ENCODE results near the gene PTPN2. TPM values are rescaled to one million over a fixed set of nuclear protein-coding genes. Genes with fewer than 3 reads are reported as not detected.

Gene PTPN2
- total RNA-seq, 1 experiment from 2014 or later: 58.1 TPM

GRCh38 chr18:12769644-12770440 is 114.2 kb downstream of the PTPN2 start:
- intact Hi-C loops (cut with micrococcal nuclease; ENCODE audit: unreplicated experiment): no loop called here
- H3K36me3 Mint-ChIP-seq (ENCODE audit: insufficient read depth, unreplicated experiment): no peaks in the 10 kb centered on the region
- no peak overlapping the region for H3K27ac Mint-ChIP-seq (ENCODE audit: unreplicated experiment)
- H3K4me3 Mint-ChIP-seq (ENCODE audit: low read depth, unreplicated experiment): no peak overlapping the region
- no peaks in the 10 kb centered on the region for H3K4me1 Mint-ChIP-seq (ENCODE audit: low read depth, unreplicated experiment)
- BruUV-seq (replicated peaks): no TSS peak
- H3K27me3 Mint-ChIP-seq (ENCODE audit: unreplicated experiment): no peaks in the 10 kb centered on the region
- CTCF ChIA-PET: no interaction called here
- no peak for DNase-seq
- no peak for TF ChIP-seq CTCF (IDR thresholded peaks at IDR 0.05; ENCODE audit: unreplicated experiment)
- no peaks in the 10 kb centered on the region for H3K9me3 Mint-ChIP-seq (ENCODE audit: low read depth, unreplicated experiment)

GRCh38 chr18:12769136-12769535 is 114.9 kb downstream of the PTPN2 start:
- TF ChIP-seq CTCF (IDR thresholded peaks at IDR 0.05; ENCODE audit: unreplicated experiment): no peak

GRCh38 chr18:12768625-12769024 is 115.4 kb downstream of the PTPN2 start:
- intact Hi-C loops (cut with micrococcal nuclease; ENCODE audit: unreplicated experiment): no loop called here
- no peak overlapping the region for H3K27ac Mint-ChIP-seq (ENCODE audit: unreplicated experiment)
- H3K4me1 Mint-ChIP-seq (ENCODE audit: low read depth, unreplicated experiment): no peaks in the 10 kb centered on the region
- BruUV-seq (replicated peaks): no TSS peak
- H3K36me3 Mint-ChIP-seq (ENCODE audit: insufficient read depth, unreplicated experiment): no peaks in the 10 kb centered on the region
- no peaks in the 10 kb centered on the region for H3K27me3 Mint-ChIP-seq (ENCODE audit: unreplicated experiment)
- H3K9me3 Mint-ChIP-seq (ENCODE audit: low read depth, unreplicated experiment): no peaks in the 10 kb centered on the region
- H3K4me3 Mint-ChIP-seq (ENCODE audit: low read depth, unreplicated experiment): no peak overlapping the region
- no peak for DNase-seq
- no peak for TF ChIP-seq CTCF (IDR thresholded peaks at IDR 0.05; ENCODE audit: unreplicated experiment)
- CTCF ChIA-PET: interaction anchor here (1.1 kb wide), 1 partner anchor 26 kb away, joined by 3 read pairs; no protein-coding TSS in a partner anchor

More at GRCh38 chr18:12769136-12769535, 114.9 kb downstream of the PTPN2 start:
- CTCF ChIA-PET: interaction anchor here (1.1 kb wide), 1 partner anchor 27 kb away, joined by 3 read pairs; no protein-coding TSS in a partner anchor
- Mint-ChIP-seq H3K4me1 (ENCODE audit: low read depth, unreplicated experiment) (no peaks in the 10 kb centered on the region), H3K36me3 (ENCODE audit: insufficient read depth, unreplicated experiment) (no peaks in the 10 kb centered on the region), H3K27me3 (ENCODE audit: unreplicated experiment) (no peaks in the 10 kb centered on the region), H3K9me3 (ENCODE audit: low read depth, unreplicated experiment) (no peaks in the 10 kb centered on the region), H3K27ac (ENCODE audit: unreplicated experiment) (no peak overlapping the region), H3K4me3 (ENCODE audit: low read depth, unreplicated experiment) (no peak overlapping the region)
- no peak for DNase-seq
- intact Hi-C loops (cut with micrococcal nuclease; ENCODE audit: unreplicated experiment): no loop called here
- no TSS peak for BruUV-seq (replicated peaks)

- H3K27me3 Mint-ChIP-seq (ENCODE audit: unreplicated experiment): no peaks in the 10 kb centered on the region
- no peak overlapping the region for H3K4me3 Mint-ChIP-seq (ENCODE audit: low read depth, unreplicated experiment)
- H3K36me3 Mint-ChIP-seq (ENCODE audit: insufficient read depth, unreplicated experiment): no peaks in the 10 kb centered on the region
- no TSS peak for BruUV-seq (replicated peaks)
- CTCF ChIA-PET: interaction anchor here (1.0 kb wide), 1 partner anchor 53 kb away, joined by 3 read pairs; no protein-coding TSS in a partner anchor
- no peaks in the 10 kb centered on the region for H3K4me1 Mint-ChIP-seq (ENCODE audit: low read depth, unreplicated experiment)
- intact Hi-C loops (cut with micrococcal nuclease; ENCODE audit: unreplicated experiment): no loop called here
- H3K9me3 Mint-ChIP-seq (ENCODE audit: low read depth, unreplicated experiment): no peaks in the 10 kb centered on the region
- no peak for TF ChIP-seq CTCF (IDR thresholded peaks at IDR 0.05; ENCODE audit: unreplicated experiment)
- H3K27ac Mint-ChIP-seq (ENCODE audit: unreplicated experiment): no peak overlapping the region
- DNase-seq: no peak
These were observed 116.4 kb downstream of the PTPN2 start for GRCh38 chr18:12767580-12768155.
